Sigmoid colon (tissue), 7 donors: ENCODE measurements around the gene PCBP3. TPM values are rescaled to one million over a fixed set of nuclear protein-coding genes. Genes with fewer than 3 reads are reported as not detected.
"Not testable (repeated sequence)": the region's sequence is repeated elsewhere in the genome, so short reads cannot be mapped to it uniquely, and the experiment has no call there.

ENCODE experiments used
- DNase-seq: peaks from one replicate; pipeline ENCODE4 v3.0.0-alpha.2; 2019
- H3K27ac ChIP-seq, 4 donors: fragments of 200-600 bp; sonication (generic); one replicate each; pipeline ENCODE4 v1.5.1; 2016 to 2019; ENCODE audit warnings: mild to moderate bottlenecking in 1 of 4
- H3K27me3 ChIP-seq, 3 donors: fragments of 200-600 bp; sonication (generic); one replicate each; pipeline ENCODE4 v1.5.1; 2019; ENCODE audit warnings: mild to moderate bottlenecking in 1 of 3
- H3K36me3 ChIP-seq, 4 donors: fragments of 200-600 bp; sonication (generic); one replicate each; pipeline ENCODE4 v1.5.1; 2016 to 2019
- H3K4me1 ChIP-seq, 4 donors: fragments of 200-600 bp; sonication (generic); one replicate each; pipeline ENCODE4 v1.5.1; 2017 to 2019
- H3K4me3 ChIP-seq, 4 donors: fragments of 200-600 bp; sonication (generic); one replicate each; pipeline ENCODE4 v1.5.1; 2017 to 2019; ENCODE audit warnings: mild to moderate bottlenecking in 2 of 4, moderate library complexity in 1 of 4
- H3K9me3 ChIP-seq, 4 donors: fragments of 200-600 bp in 3 of 4; sonication (generic) in 3 of 4; one replicate each; pipeline versions ENCODE4 v1.5.1 to v1.6.1; 2013 to 2019
- CTCF ChIP-seq, 4 experiments: fragments of 450-650 bp in 3 of 4; fragments of 200-600 bp in 1 of 4; IDR thresholded peaks; one replicate each; pipeline ENCODE4 v1.5.1; 2016 to 2019; ENCODE audit warnings: antibody characterized with exemption in 4 of 4, mild to moderate bottlenecking in 3 of 4, moderate library complexity in 2 of 4
- EP300 ChIP-seq, 4 donors: sonication (generic); formaldehyde crosslinking; IDR thresholded peaks; one replicate each; pipeline ENCODE4 v1.6.1; 2017; ENCODE audit warnings: antibody characterized with exemption in 4 of 4
- POLR2A ChIP-seq, 2 donors: fragments of 450-650 bp; IDR thresholded peaks; one replicate each; pipeline ENCODE4 v1.6.1; 2016; ENCODE audit warnings: antibody characterized with exemption in 2 of 2, mild to moderate bottlenecking in 2 of 2, moderate library complexity in 2 of 2
- POLR2AphosphoS5 ChIP-seq, 4 donors: sonication (generic); formaldehyde crosslinking; IDR thresholded peaks; one replicate each; pipeline ENCODE4 v1.6.1; 2017; ENCODE audit warnings: antibody characterized with exemption in 4 of 4
- WGBS, 2 donors: extraction: QIAGEN DNeasy Blood & Tissue Kit; methylation state at CpG; one replicate each; pipeline ENCODE4 v1.1.7; 2013; 5-methylcytosine and 5-hydroxymethylcytosine counted together
- intact Hi-C: fragments of 100-400 bp; cut with DNase I; formaldehyde crosslinking; loops from one replicate; pipeline ENCODE4 v1.15.1; 2023
- polyA plus RNA-seq, 3 donors: library from polyadenylated mRNA; stranded (reverse); fragments of 200-250 nt; gene quantifications; one replicate each; pipeline ENCODE4 v1.2.3, GENCODE V29; 2013
- total RNA-seq, 4 donors: library from RNA; depleted of rRNA; stranded (reverse); fragments of >200 nt; gene quantifications; one replicate each; pipeline ENCODE4 v1.1.0, GENCODE V29; 2016
- donor health status: healthy with polysubstance abuse.
- donor health status: Bipolar disorder and iron deficiency.
- donor health status: healthy.

PCBP3 gene
- total and polyA plus RNA-seq, 7 donors, result 1.2 to 21.3 (median 8.2) TPM

GRCh38 chr21:45603481-45603880 lies 40.0 kb upstream of the PCBP3 start:
- no peak for DNase-seq
- H3K27ac ChIP-seq, result no peak overlapping the region
- H3K27me3 ChIP-seq, result peaks cover 0 to 8% (median 7%) of the 10 kb centered on the region in 3 donors
- no peaks in the 10 kb centered on the region for H3K4me1 ChIP-seq
- H3K4me3 ChIP-seq, result no peak overlapping the region
- TF ChIP-seq EP300 (IDR thresholded peaks at IDR 0.05), result no peak
- TF ChIP-seq POLR2A (IDR thresholded peaks at IDR 0.05), result no peak
- TF ChIP-seq POLR2AphosphoS5 (IDR thresholded peaks at IDR 0.05), result no peak
- TF ChIP-seq CTCF (IDR thresholded peaks at IDR 0.05), result no peak
- intact Hi-C loops, result no loop called here
- H3K36me3 ChIP-seq, result no peaks in the 10 kb centered on the region
- peaks cover 0 to 2% (median 0%) of the 10 kb centered on the region in 4 donors for H3K9me3 ChIP-seq

GRCh38 chr21:45604681-45605080 lies 38.8 kb upstream of the PCBP3 start:
- H3K36me3 ChIP-seq, H3K27ac ChIP-seq, intact Hi-C loops, H3K9me3 ChIP-seq, H3K4me3 ChIP-seq, DNase-seq, H3K4me1 ChIP-seq: not testable (repeated sequence)
- peaks cover 0 to 18% (median 17%) of the 10 kb centered on the region in 3 donors for H3K27me3 ChIP-seq
- 89 to 92% methylated on average over 7 of the region's 8 CpGs for WGBS, 2 donors

- no peaks in the 10 kb centered on the region for H3K36me3 ChIP-seq
- peaks cover 0 to 7% (median 5%) of the 10 kb centered on the region in 4 donors for H3K4me1 ChIP-seq
- H3K4me3 ChIP-seq, result no peak overlapping the region
- TF ChIP-seq POLR2AphosphoS5 (IDR thresholded peaks at IDR 0.05) (no peak), CTCF (IDR thresholded peaks at IDR 0.05) (no peak), POLR2A (IDR thresholded peaks at IDR 0.05) (no peak), EP300 (IDR thresholded peaks at IDR 0.05) (no peak)
- peaks cover 0 to 2% (median 0%) of the 10 kb centered on the region in 4 donors for H3K9me3 ChIP-seq
- no peak for DNase-seq
- H3K27me3 ChIP-seq, result peaks cover 0 to 32% (median 20%) of the 10 kb centered on the region in 3 donors
- intact Hi-C loops, result no loop called here
- no peak overlapping the region for H3K27ac ChIP-seq
- 71 to 74% methylated on average over 23 of the region's 23 CpGs for WGBS, 2 donors
Measured at GRCh38 chr21:45607021-45607908, 36.3 kb upstream of the PCBP3 start.

- Histone ChIP-seq H3K36me3 (no peaks in the 10 kb centered on the region), H3K9me3 (peaks cover 0 to 2% (median 0%) of the 10 kb centered on the region in 4 donors), H3K4me3 (no peak overlapping the region), H3K27ac (no peak overlapping the region), H3K4me1 (peaks cover 0 to 11% (median 9%) of the 10 kb centered on the region in 4 donors), H3K27me3 (peaks cover 0 to 32% (median 20%) of the 10 kb centered on the region in 3 donors)
- no peak for DNase-seq
- intact Hi-C loops, result no loop called here
- 86 to 87% methylated on average over 20 of the region's 20 CpGs for WGBS, 2 donors
- TF ChIP-seq CTCF (IDR thresholded peaks at IDR 0.05) (no peak), POLR2AphosphoS5 (IDR thresholded peaks at IDR 0.05) (no peak), EP300 (IDR thresholded peaks at IDR 0.05) (no peak), POLR2A (IDR thresholded peaks at IDR 0.05) (no peak)
Measured at GRCh38 chr21:45607909-45608295, 35.6 kb upstream of the PCBP3 start.

- 76 to 77% methylated on average over 15 of the region's 15 CpGs for WGBS, 2 donors
- not testable (repeated sequence) for DNase-seq
Measured at GRCh38 chr21:45608747-45609470, 34.6 kb upstream of the PCBP3 start.

GRCh38 chr21:45609616-45610015 lies 33.9 kb upstream of the PCBP3 start:
- DNase-seq, H3K36me3 ChIP-seq, H3K9me3 ChIP-seq, intact Hi-C loops, H3K4me3 ChIP-seq, H3K27ac ChIP-seq: not testable (repeated sequence)
- 88% methylated on average over 6 of the region's 6 CpGs for whole genome bisulfite sequencing, 2 donors
- peaks cover 0 to 34% (median 22%) of the 10 kb centered on the region in 3 donors for H3K27me3 ChIP-seq
- H3K4me1 ChIP-seq, result peaks cover 0 to 11% (median 9%) of the 10 kb centered on the region in 4 donors

More at GRCh38 chr21:45608747-45609470, 34.6 kb upstream of the PCBP3 start:
- H3K4me3 ChIP-seq, intact Hi-C loops, H3K36me3 ChIP-seq, H3K27ac ChIP-seq, H3K9me3 ChIP-seq: not testable (repeated sequence)
- Histone ChIP-seq H3K4me1 (peaks cover 0 to 11% (median 9%) of the 10 kb centered on the region in 4 donors), H3K27me3 (peaks cover 0 to 32% (median 20%) of the 10 kb centered on the region in 3 donors)
